DMS53 treated with DMSO at 0.1 percent for 48 hours (cell line): ENCODE measurements around the gene SLAMF8.

Experiments used
- DNase-seq: peaks from one replicate; lab custom pipeline; 2025; ENCODE audit not compliant: unreplicated experiment; lab: John Stamatoyannopoulos, UW

Gene SLAMF8

DNA sequence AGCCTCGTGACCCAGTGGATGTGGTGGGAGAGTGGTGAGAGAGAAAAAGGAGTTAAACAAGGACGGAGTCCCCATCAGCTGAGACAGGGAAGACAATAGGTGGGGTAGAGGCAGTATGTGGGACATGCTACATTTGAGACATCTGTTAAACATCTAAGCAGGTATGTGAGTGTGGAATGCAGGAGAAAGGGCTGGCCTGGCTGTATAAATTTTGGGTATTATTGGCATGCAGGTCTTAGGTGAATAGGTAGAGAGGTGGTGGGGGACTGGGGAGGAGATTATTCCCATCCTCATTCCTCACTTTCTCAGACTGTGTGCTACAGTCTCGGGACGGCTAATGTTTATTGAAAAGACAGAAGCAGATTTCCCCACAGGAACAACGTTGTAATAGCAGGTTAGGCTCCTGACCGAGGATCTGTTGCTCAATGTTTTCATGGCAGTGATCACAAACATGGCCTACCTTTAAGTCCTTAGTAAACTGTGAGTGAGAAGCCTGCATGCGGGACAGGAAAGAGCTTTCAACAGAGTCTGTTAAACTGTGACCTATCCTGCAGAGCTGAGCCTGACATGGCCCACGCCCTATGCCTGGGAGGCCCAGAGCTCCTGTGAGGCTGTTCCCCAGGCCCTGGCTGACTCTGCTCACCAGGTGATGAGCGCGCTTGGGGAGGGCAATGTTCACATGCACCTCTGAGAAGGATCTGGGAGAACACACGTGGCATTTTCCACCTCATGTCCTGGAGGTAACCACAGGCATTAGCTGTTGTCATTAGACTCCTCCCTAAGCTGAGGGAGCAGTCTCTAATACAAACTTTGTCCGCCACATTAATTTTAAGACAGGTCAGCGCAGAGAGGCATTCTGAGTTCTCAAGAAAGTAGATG lies 19.3 kb downstream of the SLAMF8 start:
- no peak for DNase-seq

DNA sequence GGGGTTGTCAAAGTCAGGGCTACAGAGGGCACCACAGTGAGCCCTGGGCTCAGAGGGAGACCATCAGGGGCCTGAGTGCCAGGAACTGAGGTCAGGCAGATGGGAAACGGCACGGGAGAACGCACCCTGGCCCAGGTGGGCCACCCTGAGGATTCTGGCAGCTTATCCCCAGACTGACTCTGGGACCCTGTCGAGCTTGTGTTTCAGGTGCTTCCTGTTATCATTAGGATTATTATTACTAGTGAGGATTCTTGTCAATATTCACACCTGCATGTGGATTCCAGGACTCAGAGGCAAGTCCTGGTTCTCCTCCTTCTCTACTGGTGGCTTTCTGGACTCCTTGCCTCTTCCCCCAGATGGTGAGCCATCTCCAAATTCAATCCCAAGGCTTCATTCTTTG lies 20.6 kb downstream of the SLAMF8 start:
- no peak for DNase-seq

DNA sequence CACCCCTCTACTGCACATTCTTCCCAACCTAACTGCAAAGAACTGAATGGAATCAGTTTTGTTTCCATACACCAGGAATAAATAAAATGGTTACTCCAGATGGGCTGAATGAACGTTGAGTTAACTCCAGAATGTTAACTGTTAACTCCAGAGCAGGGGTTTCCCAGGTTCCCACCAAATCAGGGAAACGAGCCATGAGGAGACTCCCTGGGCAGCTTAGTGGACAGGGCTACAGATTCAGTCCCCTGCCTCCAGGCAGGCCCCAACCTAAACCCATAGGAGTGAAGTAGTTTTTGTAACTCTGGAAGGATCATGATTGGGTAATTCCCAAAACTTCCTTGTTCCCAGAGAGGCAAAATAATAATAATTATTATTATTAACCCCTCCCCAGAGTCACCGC lies 21.7 kb downstream of the SLAMF8 start:
- DNase-seq, result no peak

DNA sequence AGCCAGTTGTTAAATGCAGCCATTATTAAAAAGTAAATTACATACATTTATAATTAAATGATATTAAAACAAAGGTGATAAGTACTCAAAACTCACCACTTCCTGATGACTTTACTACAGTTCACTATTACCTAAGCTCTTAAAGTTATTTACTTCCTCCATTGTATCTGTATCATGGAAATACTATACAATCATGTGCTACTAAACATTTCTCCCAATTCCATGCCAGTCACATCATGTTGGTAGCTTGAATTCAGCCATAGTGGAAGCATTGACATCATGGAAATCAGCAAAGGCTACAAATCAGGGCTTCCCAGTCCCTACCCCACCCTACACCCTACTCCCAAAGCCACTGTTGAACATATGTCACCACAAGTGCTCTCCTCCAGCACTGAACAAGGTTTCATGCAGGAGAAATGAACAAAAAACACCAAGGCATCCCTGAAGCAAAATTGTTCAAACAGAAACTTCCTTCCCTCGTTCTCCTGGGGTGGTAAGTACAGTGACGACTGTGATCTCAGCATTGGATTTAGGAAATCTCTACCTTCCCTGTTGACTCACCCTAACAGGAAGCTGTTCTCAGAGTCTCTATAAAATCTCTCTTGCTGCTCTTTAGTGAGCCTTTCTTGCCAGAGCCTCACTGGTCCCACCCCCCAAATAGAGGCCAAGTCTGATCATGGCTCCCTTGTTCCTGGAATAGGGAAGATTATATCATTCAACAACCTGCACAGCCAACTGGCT lies 23.1 kb downstream of the SLAMF8 start:
- no peak for DNase-seq

DNA sequence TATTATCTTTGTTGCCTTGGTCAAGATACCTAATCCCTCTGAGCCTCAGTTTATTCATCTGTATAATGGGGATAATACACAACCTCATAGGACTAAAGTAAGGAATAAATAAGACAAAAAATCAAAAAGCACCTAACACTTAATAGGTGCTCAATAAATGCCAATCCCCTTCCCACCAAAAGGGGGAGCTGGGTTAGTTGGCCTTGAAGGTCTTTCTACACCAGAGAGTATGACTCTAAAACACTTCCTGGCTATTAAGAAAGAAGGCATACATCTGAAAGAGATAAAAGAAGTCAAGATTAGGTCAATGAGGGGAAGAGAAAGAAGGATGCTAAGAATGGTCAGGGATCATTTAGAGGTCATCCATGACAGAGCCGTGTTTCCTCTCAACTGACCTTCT lies 24.7 kb downstream of the SLAMF8 start:
- no peak for DNase-seq

DNA sequence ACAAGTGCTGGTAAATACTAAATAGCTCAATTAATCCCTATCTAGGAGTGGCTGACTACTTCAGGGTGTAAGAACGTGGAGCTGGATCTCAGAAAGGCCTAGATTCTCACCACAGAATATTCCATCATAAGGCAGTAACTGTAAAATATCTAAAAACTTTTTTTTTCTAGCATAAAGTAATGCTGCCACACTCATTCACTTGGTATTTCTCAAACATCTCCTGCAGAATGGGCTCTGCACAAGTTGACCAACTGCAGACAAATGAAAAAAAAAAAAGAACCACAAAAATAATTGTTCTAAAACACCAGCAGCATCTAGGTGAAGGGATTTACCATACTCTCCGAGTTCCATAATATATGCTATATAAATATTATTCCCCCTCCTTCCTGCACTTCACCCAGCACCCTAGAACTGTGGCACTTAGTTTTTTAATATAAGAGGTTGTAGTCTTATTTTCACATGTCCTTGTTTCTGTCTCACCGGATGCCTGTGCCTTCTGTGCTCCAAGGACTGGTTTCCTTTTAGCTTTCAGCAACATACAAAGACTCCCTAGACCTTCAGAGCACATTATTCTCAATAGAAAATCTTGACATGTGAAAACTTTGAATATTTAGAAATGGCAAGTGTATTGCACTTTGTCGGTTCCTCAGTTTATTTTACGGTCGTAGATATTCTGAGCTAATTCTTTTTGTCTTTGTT lies 26.9 kb downstream of the SLAMF8 start:
- DNase-seq, result no peak

DNA sequence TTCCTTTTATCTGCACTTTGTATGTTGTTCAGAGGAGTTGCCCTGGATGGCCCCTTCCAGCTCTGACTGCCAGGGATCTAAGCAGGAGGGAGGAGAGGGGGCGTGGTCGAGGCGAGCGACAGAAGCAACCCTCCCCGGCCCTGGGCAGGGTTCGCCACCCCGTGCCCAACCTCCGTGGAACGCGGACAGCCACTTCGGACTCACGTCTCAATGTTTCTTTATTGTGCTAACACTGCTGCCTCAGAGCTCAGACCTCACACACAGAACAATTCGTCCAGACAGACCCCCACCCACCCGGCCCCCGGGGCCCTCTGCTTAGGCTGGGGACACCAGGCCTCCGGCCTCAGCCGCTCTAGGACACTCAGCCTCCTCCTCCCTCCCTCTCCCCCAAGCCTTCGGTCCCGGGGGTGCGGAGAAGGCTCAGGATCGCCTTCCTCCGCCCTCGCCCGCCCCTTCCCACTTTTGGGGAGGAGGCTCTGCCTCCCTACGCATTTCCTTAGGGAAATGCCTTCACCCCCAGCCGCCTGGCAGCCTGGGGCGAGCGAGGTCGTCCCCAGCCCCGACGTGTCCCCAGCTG lies 27.5 kb downstream of the SLAMF8 start:
- DNase-seq, result peak; percentile 74

DNA sequence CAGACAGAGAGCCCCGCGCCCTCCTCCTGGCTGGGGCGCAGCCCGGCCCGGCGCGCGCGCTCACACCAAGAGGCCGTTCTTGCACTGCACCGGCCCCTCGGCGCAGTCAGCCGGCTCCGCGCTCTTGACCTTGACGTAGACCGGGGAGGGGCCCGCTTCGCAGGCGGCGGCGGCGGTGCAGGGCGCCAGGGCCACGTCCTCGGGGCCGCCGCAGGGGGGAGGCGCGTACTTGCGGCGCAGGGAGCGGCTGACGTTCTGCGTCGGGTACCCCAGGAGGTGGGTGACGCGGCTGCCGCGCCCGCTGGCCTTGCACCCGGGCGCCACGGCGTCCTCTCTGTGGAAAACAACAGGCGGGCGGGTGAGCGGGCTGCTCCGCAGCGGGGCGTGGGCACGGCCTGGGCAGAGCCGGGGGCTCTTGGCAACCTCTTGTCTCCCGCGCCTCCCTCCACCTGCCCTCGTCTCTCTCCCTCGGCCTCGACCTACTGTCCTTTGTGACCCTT lies 28.1 kb downstream of the SLAMF8 start:
- DNase-seq, result peak; percentile 65

DNA sequence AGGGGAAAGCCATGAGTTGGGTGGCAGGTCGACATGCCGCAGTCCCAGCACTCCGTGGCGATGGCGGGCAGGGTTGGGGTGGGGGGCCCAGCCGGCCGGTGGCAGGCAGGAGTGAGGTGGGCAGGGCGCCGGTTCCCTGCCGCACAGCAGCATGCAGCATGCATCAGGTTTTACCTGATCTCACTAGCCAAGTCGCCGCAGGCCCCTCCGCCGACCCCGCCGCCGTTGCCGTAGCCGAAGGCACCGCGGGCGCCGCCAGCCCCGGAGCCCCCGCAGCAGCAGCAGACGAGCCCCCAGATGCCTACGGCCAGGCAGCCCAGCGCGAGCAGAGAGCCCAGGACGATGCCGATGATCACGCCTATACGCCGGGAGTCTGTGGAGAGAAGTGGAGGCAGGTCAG lies 29.0 kb downstream of the SLAMF8 start:
- DNase-seq, result no peak

DNA sequence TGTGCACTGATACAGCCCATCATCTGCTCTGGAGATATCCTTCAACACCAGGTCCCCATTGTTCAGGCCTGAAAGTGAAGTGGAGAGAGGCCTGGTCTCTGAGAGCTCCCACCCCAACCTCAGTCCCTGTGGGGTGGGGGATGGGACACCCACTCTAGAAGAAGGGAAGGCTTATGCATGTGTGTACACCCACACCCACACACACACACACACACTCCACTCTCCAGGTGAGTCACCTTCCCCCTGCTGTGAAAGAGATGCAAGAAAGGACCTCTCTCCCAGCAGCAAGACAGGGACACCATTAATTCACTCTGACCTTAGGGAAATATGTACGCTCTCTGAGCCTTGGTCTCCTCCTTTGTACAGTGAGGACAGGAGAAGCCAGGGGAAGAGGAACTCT lies 29.9 kb downstream of the SLAMF8 start:
- peak; percentile 16 for DNase-seq

DNA sequence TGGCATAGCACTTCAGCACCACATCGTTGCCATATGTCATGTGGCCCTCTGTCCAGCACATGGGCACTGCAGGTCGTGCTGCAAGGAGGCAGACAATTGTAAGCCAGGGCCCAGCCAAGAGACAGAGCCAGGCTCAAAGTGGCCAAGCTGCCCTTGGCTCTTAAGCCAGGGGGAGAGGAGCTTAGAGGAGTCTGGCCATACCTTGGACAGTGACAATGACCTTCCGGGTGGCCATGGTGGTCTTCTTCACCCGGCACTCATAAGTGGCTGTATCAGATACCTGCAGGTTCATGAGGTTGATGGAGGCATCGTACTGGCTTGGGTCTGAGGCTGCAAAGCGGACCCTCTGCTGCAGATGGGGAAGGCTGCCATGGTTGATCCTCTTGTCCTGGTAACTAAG lies 31.2 kb downstream of the SLAMF8 start:
- DNase-seq, result no peak

DNA sequence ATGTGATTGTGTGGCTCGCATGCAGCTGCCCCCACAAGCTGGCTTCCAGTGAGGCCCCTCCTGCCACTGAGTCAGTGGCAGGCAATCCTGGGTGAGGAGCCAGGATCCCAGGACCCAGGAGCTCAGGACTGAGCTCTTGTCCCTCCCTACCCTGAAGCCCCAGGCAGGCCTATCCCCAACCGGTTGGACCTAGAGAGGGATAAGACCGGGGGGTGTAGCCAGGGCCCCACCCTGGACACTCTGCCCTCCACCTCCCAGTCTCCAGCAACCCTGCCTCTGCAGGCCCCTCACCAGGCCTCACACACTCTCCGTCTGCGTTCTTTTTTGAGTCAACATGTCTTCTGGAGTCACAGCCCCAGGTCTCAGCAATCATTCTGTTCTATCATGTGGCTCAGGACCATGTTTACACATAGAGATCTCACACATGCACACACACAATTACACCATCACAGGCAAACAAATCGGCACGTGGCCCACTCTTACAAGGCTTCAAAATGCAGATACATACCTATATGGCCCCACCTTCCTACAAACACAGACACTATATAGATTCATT lies 33.2 kb downstream of the SLAMF8 start:
- DNase-seq, result no peak

DNA sequence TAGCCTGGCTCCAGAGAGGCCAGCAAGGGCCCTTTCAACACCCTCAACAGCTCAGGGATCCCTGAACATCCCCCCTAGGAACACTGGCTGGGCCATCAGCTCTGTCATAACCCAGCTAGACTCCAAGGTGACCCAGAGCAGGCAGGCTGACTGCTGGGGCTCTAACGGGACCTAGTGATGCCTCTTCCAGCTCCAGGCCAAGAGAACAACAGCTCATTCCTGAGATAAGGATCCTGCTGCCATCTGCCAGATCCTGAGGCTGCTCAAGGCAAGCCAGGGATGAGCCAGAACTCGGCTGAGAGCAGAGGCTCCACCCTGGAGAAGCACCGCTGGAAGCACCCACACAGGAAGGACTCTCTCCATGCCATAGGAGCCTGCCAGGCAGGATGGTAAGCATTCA lies 33.8 kb downstream of the SLAMF8 start:
- no peak for DNase-seq

DNA sequence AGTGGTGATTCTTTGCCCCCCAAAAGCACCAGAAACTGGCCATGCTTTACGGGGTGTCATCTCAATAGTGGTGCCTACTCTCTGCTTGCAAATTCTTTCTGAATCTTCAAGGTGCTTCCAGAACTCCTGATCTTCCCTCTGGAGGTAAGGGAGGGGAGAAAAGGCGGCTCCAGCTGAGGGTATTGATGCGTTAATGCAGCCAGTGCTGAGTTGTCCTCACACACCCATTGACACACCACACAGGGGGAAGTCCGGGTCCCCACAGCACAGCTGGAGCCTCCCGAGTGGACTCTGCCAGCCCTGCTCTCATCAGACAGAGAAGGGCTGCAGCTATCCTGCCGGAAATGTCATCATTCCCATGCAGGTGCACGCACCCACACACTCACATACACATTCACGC lies 34.5 kb downstream of the SLAMF8 start:
- DNase-seq, result no peak

DNA sequence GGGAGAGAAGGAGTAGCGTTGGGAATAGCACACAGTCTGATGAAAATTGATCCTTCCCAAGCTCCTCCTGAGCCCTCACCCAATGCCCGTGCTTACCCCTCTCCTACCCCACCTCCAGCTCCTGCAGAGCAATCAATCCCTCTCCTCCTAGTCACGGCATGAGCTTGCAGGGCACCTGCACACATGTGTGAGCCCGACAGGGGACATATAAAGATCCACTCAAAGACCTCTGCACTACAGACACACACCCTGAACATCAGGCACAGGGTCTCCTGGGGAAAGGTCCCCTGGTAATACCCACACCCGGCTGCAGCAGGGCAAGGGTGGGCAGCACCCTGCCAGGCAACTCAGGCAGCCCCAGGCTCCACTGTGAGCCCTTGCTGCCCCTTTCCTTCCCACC lies 35.4 kb downstream of the SLAMF8 start:
- no peak for DNase-seq

DNA sequence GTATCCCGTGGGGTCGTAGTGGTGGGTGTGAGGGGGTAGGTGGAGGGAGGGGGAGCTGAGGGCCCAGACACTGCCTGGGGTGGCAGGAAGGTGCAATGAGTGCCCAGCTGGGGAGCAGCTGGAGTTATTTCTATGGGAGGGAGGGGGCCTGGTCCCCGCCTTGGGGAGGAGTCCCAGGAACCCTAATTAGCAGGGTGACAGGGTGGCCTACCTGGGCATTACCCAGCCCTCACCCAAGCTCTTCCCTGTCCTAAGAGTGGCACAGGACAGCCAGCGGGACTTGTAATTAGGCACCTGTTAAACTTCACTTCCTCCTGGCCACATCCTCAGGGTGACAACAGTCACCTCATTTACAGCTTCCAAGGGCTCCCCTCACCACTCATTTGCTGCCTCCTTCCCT lies 35.9 kb downstream of the SLAMF8 start, which contains the start of gene VSIG8:
TSS of gene VSIG8 (minus strand) at position 101 of the 400 bp plus-strand sequence. CDS start 136 bp downstream, outside the sequence.
- no peak for DNase-seq

DNA sequence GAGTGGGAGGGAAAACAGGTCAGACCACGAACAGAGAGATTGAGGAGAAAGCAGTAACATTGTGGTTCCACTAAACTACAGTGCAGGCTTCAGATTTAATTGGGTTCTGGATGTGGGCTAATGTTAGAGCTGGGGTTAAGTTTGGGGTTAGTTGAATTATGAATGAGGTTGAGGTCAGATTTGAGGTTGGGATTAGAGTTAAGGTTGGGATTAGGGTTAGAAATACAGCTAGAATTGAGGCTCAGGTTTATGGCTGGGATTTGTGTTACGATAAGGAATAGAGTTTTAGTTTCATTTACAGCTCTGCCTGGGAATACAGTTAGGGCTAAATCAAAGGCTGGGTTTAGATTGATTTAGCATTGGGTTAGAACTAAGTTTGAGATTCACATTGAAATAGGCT lies 37.6 kb downstream of the SLAMF8 start:
- no peak for DNase-seq

DNA sequence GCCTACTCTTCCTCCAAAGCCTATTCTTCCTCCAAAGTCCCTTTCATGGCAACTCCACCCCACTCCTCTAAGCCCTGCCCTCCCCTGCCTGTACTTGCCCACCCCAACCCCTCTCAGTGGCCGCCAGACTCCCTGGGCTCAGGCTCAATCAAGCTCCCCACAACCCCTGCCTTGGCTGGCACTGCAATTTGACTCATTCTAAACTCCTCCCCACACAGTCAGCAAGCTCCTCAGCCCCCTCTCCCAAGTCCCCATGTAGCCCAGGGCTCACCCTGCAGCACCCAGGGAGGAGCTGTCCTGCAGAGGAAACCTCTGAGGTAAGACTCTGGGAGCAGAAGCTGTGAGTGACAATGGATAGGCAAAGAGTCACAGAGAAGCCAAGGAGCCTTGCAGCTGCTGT lies 39.4 kb downstream of the SLAMF8 start:
- DNase-seq, result no peak

DNA sequence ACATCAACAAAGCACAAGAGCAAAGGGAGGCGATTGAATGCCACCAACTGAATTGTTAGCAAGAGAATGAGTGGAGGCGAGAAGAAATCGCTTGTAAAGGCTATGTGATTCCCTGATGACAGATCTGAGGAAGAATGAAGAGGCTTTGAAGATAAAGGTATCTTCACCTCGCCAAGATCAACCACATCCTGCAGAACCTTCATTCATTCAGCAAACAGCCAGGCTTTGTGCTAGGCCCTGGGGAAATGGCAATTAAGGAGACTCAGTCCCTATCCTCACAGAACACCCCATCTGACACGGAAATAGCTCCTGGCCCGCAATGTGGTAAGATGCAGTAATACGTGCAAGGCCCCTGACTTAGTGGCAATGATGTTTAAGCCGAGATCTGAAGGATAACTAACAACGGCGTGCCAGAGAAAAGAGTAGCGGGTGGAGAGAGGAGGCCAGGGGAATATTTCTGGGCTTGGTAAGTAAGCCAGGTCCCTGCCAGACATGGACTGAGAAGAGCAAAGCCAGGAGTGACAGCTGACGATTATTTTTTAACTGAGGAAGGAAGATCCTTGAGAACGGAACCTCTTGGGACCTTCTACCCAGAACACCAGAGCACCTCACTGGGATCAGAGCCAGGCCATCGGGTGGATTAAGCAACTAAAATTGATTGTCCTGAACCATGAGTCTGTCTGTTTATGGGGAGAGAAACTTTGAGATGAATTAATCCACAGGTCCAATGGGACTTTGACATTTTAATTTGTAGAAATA lies 40.4 kb downstream of the SLAMF8 start:
- DNase-seq, result no peak

DNA sequence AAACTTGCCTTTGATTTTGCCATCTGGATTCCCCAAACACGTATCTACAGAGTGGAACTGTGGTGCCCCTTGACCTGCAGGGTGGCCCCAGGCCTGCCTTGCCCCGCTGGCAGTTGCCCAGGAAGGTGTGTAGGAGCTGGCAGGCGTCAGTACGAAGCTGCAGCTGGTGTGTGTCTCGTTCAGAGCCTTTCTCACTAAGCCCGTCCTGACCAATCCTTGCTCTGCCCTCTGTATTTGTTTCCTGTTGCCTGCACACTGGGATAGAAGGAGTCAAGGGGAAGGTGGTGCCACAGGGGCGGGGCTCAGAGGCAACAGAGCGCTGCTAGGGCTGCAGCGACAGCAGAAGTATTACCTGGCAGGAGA lies 41.0 kb downstream of the SLAMF8 start:
- DNase-seq, result peak; percentile 96
